Heart left ventricle (tissue), 13 donors: ENCODE results near the gene AMPD1.

Source experiments
- POLR2A ChIP-seq, 2 donors: fragments of 450-650 bp; IDR thresholded peaks; one replicate each; pipeline ENCODE4 v1.6.1; 2017; ENCODE audit warnings: antibody characterized with exemption in 2 of 2, mild to moderate bottlenecking in 2 of 2, moderate library complexity in 2 of 2
- TF ChIP-seq, protein P1 (sequence below), 12 donors: fragments of 200-600 bp; sonication (generic) in 4 of 12; IDR thresholded peaks; one replicate each; pipeline versions ENCODE4 v1.5.0 to v1.8.0; 2018 to 2022; ENCODE audit warnings: antibody characterized with exemption in 12 of 12, mild to moderate bottlenecking in 5 of 12
- donor health status: ischemic (EF 13 %, LVEDD 7.1; RV severe dilation, severe dysfunction).
- donor health status: DM: no; HTN: yes; CAD: no.
- donor health status: DM: no; HTN: no; CAD: no.
- donor health status: ischemic (EF 25% LVEDD 6.9; RV normal size, moderate dysfunction).
- donor health status: ischemic (EF 25% LVEDD 5.7; RV mildly dilated, moderate dysfunction).
- donor health status: ischemic (EF 35%, LVEDD 5.7; RV mildly dilated, moderate dysfunction).
- donor health status: nonischemic (EF 11% LVEDD 7.7; RV severe dilation, severe dysfunction).
- donor health status: DM: yes; HTN: yes; CAD: no.
- donor health status: PGD.
- donor health status: ischemic (EF 29% LVEDD 5.4; RV normal size, mild dysfunction).
- donor health status: nonischemic (EF 23%, LVEDD 6.1; RV moderate dilation, normal function).

- no peak for TF ChIP-seq POLR2A (IDR thresholded peaks at IDR 0.05)
- TF ChIP-seq, protein P1, sequence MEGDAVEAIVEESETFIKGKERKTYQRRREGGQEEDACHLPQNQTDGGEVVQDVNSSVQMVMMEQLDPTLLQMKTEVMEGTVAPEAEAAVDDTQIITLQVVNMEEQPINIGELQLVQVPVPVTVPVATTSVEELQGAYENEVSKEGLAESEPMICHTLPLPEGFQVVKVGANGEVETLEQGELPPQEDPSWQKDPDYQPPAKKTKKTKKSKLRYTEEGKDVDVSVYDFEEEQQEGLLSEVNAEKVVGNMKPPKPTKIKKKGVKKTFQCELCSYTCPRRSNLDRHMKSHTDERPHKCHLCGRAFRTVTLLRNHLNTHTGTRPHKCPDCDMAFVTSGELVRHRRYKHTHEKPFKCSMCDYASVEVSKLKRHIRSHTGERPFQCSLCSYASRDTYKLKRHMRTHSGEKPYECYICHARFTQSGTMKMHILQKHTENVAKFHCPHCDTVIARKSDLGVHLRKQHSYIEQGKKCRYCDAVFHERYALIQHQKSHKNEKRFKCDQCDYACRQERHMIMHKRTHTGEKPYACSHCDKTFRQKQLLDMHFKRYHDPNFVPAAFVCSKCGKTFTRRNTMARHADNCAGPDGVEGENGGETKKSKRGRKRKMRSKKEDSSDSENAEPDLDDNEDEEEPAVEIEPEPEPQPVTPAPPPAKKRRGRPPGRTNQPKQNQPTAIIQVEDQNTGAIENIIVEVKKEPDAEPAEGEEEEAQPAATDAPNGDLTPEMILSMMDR (IDR thresholded peaks at IDR 0.05) = no peak
Observed at GRCh38 chr1:114735479-114735878, 40.1 kb upstream of the AMPD1 start.
